Mucosa of rectum (tissue), 2 donors: ENCODE results near the gene MSL1.

Experiments
- H3K27ac ChIP-seq, 2 donors: one replicate each; pipeline ENCODE4 v1.7.0; 2013; ENCODE audit warnings: inconsistent platforms in 2 of 2, low read depth in 2 of 2, low read length in 2 of 2
- H3K27me3 ChIP-seq, 2 donors: one replicate each; pipeline ENCODE4 v1.7.0; 2013; ENCODE audit warnings: low read length in 2 of 2; ENCODE audit not compliant: control insufficient read depth in 2 of 2, insufficient read depth in 2 of 2
- H3K36me3 ChIP-seq, 2 donors: one replicate each; pipeline ENCODE4 v1.7.0; 2013; ENCODE audit warnings: low read length in 2 of 2; ENCODE audit not compliant: control insufficient read depth in 2 of 2, insufficient read depth in 2 of 2
- H3K4me1 ChIP-seq, 2 donors: one replicate each; pipeline ENCODE4 v1.7.0; 2013; ENCODE audit warnings: low read length in 2 of 2, mild to moderate bottlenecking in 1 of 2; ENCODE audit not compliant: control insufficient read depth in 2 of 2, insufficient read depth in 2 of 2
- H3K4me3 ChIP-seq, 2 donors: one replicate each; pipeline ENCODE4 v1.7.0; 2013; ENCODE audit warnings: low read length in 2 of 2
- H3K9ac ChIP-seq, 2 donors: one replicate each; pipeline ENCODE4 v1.7.0; 2013; ENCODE audit warnings: low read length in 2 of 2, low read depth in 1 of 2, mild to moderate bottlenecking in 1 of 2
- H3K9me3 ChIP-seq, 2 donors: one replicate each; pipeline ENCODE4 v1.7.0; 2013; ENCODE audit warnings: low read length in 2 of 2; ENCODE audit not compliant: control insufficient read depth in 2 of 2
- donor health status: healthy.
- donor health status: Normal muscosa, but diverticular disease.

The MSL1 gene

DNA sequence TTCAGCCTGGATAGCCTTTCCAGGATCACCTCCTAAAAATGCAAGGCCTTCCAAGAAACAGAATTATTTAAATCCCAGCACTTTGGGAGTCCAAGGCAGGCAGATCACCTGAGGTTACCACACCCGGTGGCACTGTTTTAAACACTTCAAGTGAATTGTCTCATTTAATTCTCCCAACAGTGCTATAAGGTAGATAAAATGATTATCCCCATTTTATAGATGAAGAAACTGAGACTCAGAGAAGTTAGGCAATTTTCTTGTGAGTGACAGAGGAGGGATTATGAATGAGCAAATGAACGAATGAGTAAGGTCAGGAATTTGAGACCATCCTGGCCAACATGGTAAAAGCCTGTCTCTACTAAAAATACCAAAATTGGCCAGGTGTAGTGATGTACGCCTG, 42.2 kb upstream of the MSL1 start:
- Histone ChIP-seq H3K27ac (no peak overlapping the region), H3K4me3 (no peak overlapping the region), H3K4me1 (peaks cover 22% of the 10 kb centered on the region in 2 donors), H3K36me3 (peaks cover 19 to 34% of the 10 kb centered on the region in 2 donors), H3K9ac (no peak overlapping the region), H3K27me3 (no peaks in the 10 kb centered on the region), H3K9me3 (no peaks in the 10 kb centered on the region)

DNA sequence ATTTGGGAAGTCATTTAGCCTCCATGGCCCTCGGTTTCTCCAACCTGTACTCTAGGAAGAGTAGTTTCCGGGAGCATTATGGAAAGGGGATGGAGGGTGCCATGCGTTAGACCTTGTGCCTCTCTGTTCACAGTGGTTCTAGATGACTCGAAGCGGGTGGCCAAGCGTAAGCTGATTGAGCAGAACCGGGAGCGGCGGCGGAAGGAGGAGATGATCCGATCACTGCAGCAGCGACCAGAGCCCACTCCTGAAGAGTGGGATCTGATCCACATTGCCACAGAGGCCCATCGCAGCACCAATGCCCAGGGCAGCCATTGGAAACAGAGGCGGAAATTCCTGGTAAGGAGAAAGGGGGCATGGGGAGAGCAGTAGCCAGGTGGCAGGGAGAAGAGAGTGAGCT, 37.3 kb upstream of the MSL1 start:
- no peak overlapping the region for H3K27ac ChIP-seq
- peaks cover 45 to 55% of the 10 kb centered on the region in 2 donors for H3K36me3 ChIP-seq
- no peak overlapping the region for H3K9ac ChIP-seq
- H3K4me3 ChIP-seq: no peak overlapping the region
- no peaks in the 10 kb centered on the region for H3K9me3 ChIP-seq
- H3K4me1 ChIP-seq: no peaks in the 10 kb centered on the region
- no peaks in the 10 kb centered on the region for H3K27me3 ChIP-seq

GRCh38 chr17:40086150-40087044, 35.4 kb upstream of the MSL1 start:
- Histone ChIP-seq H3K27ac (peak overlapping the region in 1 of 2 donors; percentile 9), H3K27me3 (no peaks in the 10 kb centered on the region), H3K36me3 (peaks cover 48 to 58% of the 10 kb centered on the region in 2 donors), H3K4me3 (no peak overlapping the region), H3K9ac (no peak overlapping the region), H3K4me1 (no peaks in the 10 kb centered on the region), H3K9me3 (no peaks in the 10 kb centered on the region)

GRCh38 chr17:40087049-40087794, 34.5 kb upstream of the MSL1 start:
- no peaks in the 10 kb centered on the region for H3K27me3 ChIP-seq
- H3K9ac ChIP-seq: no peak overlapping the region
- H3K36me3 ChIP-seq: peaks cover 49 to 58% of the 10 kb centered on the region in 2 donors
- no peak overlapping the region for H3K27ac ChIP-seq
- no peak overlapping the region for H3K4me3 ChIP-seq
- no peaks in the 10 kb centered on the region for H3K4me1 ChIP-seq
- no peaks in the 10 kb centered on the region for H3K9me3 ChIP-seq

DNA sequence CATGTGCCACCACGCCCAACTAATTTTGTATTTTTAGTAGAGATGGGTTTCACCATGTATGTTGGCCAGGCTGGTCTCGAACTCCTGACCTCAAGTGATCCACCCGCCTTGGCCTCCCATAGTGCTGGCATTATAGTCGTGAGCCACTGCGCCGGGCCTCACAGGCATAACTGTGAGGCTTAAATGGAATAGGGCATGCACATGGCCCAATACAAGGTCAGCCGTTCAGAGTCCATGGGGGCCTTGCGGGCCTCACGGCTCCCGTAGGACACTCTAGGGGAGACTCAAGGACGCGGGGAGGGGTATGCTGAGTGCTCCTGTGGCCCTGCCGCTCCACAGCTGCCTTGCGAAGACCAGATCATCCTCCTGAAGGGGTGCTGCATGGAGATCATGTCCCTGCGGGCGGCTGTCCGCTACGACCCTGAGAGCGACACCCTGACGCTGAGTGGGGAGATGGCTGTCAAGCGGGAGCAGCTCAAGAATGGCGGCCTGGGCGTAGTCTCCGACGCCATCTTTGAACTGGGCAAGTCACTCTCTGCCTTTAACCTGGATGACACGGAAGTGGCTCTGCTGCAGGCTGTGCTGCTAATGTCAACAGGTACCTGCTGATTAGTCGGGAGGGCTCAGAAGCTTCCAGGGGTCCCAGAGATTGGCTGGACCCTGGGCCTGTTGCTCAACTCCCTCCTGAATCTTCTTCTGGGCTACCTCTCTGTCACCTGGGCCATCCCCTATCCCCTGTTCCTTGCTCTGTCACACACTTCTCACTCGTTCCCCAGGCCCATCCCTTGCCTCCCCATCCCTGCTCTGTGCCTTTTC, 33.7 kb upstream of the MSL1 start:
- Histone ChIP-seq H3K9ac (no peak overlapping the region), H3K36me3 (peaks cover 51 to 61% of the 10 kb centered on the region in 2 donors), H3K4me1 (no peaks in the 10 kb centered on the region), H3K27ac (no peak overlapping the region), H3K9me3 (no peaks in the 10 kb centered on the region), H3K27me3 (no peaks in the 10 kb centered on the region), H3K4me3 (no peak overlapping the region)

DNA sequence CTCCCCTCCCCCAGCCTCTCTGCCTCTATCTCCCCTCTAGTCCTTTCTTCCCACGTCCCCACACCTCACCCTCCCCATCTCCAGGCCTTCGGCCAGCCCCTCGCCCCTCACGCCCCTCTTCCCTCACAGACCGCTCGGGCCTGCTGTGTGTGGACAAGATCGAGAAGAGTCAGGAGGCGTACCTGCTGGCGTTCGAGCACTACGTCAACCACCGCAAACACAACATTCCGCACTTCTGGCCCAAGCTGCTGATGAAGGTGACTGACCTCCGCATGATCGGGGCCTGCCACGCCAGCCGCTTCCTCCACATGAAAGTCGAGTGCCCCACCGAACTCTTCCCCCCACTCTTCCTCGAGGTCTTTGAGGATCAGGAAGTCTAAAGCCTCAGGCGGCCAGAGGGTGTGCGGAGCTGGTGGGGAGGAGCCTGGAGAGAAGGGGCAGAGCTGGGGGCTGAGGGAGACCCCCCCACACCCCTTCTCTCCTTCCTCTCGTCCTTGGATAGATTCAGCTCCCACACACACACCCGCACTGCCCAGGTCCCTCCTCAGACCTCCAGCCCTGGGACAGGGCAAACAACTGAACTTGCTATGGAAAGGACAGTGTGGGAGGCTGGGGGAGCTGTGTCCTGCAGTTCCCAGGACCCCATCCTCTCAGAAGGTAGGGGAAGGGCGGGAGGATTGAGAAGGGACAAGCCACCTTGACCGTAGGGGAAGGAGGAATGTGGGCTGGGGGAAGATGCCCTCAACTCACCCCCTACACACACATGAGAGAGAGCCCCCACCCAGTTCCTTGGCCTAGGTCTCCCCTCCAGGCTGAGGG, 32.5 kb upstream of the MSL1 start:
- H3K36me3 ChIP-seq: peaks cover 53 to 63% of the 10 kb centered on the region in 2 donors
- no peak overlapping the region for H3K27ac ChIP-seq
- no peaks in the 10 kb centered on the region for H3K4me1 ChIP-seq

GRCh38 chr17:40090237-40091119, 31.3 kb upstream of the MSL1 start:
- H3K9ac ChIP-seq: no peak overlapping the region
- peaks cover 52 to 65% of the 10 kb centered on the region in 2 donors for H3K36me3 ChIP-seq
- H3K27me3 ChIP-seq: no peaks in the 10 kb centered on the region
- peak overlapping the region in 1 of 2 donors; percentile 32 for H3K27ac ChIP-seq
- no peak overlapping the region for H3K4me3 ChIP-seq
- H3K4me1 ChIP-seq: peaks cover 4 to 6% of the 10 kb centered on the region in 2 donors
- H3K9me3 ChIP-seq: no peaks in the 10 kb centered on the region

More for the DNA sequence above, 32.5 kb upstream of the MSL1 start:
- Histone ChIP-seq H3K9me3 (no peaks in the 10 kb centered on the region), H3K27me3 (no peaks in the 10 kb centered on the region), H3K4me3 (no peak overlapping the region), H3K9ac (no peak overlapping the region)

DNA sequence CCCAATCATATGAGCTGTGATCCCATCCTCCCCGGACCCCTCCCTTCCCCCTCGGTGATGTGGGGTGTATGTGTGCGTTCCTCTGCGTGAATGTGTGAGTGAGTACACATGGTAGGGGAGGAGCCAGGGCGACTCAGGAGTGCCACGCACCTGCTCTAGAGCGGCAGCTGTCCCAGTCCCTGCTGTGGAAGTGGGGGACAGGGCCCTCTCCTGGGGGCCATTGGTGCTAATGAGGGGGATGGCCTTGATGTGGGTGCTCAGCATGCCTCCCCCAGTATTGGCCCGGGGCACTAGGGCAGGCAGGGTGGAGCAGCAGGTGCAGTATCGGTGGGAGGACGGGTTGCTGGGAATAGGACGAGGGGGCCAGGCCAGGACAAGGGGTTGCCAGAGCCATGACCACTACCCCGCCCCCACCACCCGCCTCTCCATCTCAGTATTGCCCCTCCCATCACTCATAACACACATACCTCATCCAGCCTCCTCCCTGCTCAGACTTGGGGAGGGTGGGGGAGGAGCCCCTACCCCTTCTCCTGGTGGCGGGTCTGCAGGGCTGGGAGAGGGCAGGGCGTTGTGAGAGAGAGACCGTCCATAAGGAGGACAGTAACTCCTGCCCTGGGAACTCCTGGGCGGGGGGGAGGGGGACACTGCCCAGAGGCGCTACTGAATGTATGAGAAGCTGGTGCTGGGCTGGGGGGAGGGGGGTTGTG, 29.9 kb upstream of the MSL1 start:
- peaks cover 14 to 18% of the 10 kb centered on the region in 2 donors for H3K4me1 ChIP-seq
- no peak overlapping the region for H3K9ac ChIP-seq
- H3K9me3 ChIP-seq: no peaks in the 10 kb centered on the region
- peak overlapping the region in 1 of 2 donors; percentile 16 for H3K27ac ChIP-seq
- H3K4me3 ChIP-seq: no peak overlapping the region
- peaks cover 53 to 67% of the 10 kb centered on the region in 2 donors for H3K36me3 ChIP-seq
- H3K27me3 ChIP-seq: no peaks in the 10 kb centered on the region
